HepG2 (cell line): ENCODE data around the gene RABGAP1L. TPM values are rescaled to one million over a fixed set of nuclear protein-coding genes. Genes with fewer than 3 reads are reported as not detected.
A peak's percentile ranks its signal among the peaks of the same experiment; 100 is the strongest.

ENCODE experiments used
- ELF3 ChIP-seq: IDR thresholded peaks from 2 replicates; pipeline ENCODE4 v1.6.1; 2016; ENCODE audit warnings: missing genetic modification reagents, missing compliant biosample characterization
- GPN1 ChIP-seq: sonication (generic); formaldehyde crosslinking; IDR thresholded peaks from 2 replicates; pipeline ENCODE4 v1.5.1; 2020; ENCODE audit warnings: missing genetic modification reagents, borderline replicate concordance
- KDM4B ChIP-seq: sonication (generic); formaldehyde crosslinking; IDR thresholded peaks from 2 replicates; pipeline ENCODE4 v1.4.0; 2020; ENCODE audit warnings: missing genetic modification reagents
- MEF2D ChIP-seq: sonication (generic); formaldehyde crosslinking; IDR thresholded peaks from 2 replicates; pipeline ENCODE4 v1.5.1; 2020; ENCODE audit warnings: mild to moderate bottlenecking, missing genetic modification reagents
- MTA3 ChIP-seq: sonication (generic); formaldehyde crosslinking; IDR thresholded peaks from 2 replicates; pipeline ENCODE4 v1.4.0; 2020; ENCODE audit warnings: missing genetic modification reagents
- RXRB ChIP-seq: IDR thresholded peaks from 2 replicates; pipeline ENCODE4 v1.6.1; 2016; ENCODE audit warnings: borderline replicate concordance, missing genetic modification reagents, missing compliant biosample characterization
- SOX6 ChIP-seq, 2 experiments: fragments of 450-650 bp in 1 of 2; sonication (generic) in 1 of 2; formaldehyde crosslinking in 1 of 2; IDR thresholded peaks; 2 replicates each; pipeline versions ENCODE4 v1.4.0 to v1.6.1; 2017 to 2020; ENCODE audit warnings: antibody characterized with exemption in 1 of 2, mild to moderate bottlenecking in 1 of 2, missing genetic modification reagents in 1 of 2
- SP2 ChIP-seq: sonication (generic); formaldehyde crosslinking; IDR thresholded peaks from 2 replicates; pipeline ENCODE4 v1.5.1; 2020; ENCODE audit warnings: mild to moderate bottlenecking, missing genetic modification reagents
- STAG1 ChIP-seq: sonication (generic); formaldehyde crosslinking; IDR thresholded peaks from 2 replicates; pipeline ENCODE4 v1.4.0; 2020; ENCODE audit warnings: missing genetic modification reagents
- TCF12 ChIP-seq, 2 experiments: fragments of 450-650 bp in 1 of 2; sonication (generic) in 1 of 2; formaldehyde crosslinking in 1 of 2; IDR thresholded peaks; 2 replicates each; pipeline versions ENCODE4 v1.6.1 to v1.8.0; 2017 to 2022; ENCODE audit warnings: antibody characterized with exemption in 1 of 2, mild to moderate bottlenecking in 1 of 2, missing genetic modification reagents in 1 of 2, moderate library complexity in 1 of 2
- THYN1 ChIP-seq: sonication (generic); formaldehyde crosslinking; IDR thresholded peaks from 2 replicates; pipeline ENCODE4 v1.8.1; 2023; ENCODE audit warnings: low read depth, mild to moderate bottlenecking, moderate library complexity, missing genetic modification reagents, borderline replicate concordance
- ZFP36L2 ChIP-seq: sonication (generic); formaldehyde crosslinking; IDR thresholded peaks from 2 replicates; pipeline ENCODE4 v1.4.0; 2020; ENCODE audit warnings: missing genetic modification reagents
- ZGPAT ChIP-seq: IDR thresholded peaks from 2 replicates; pipeline ENCODE4 v1.6.1; 2016; ENCODE audit warnings: mild to moderate bottlenecking
- ZNF136 ChIP-seq: sonication (generic); formaldehyde crosslinking; IDR thresholded peaks from 2 replicates; pipeline ENCODE4 v1.8.1; 2022; ENCODE audit warnings: low read depth, mild to moderate bottlenecking, moderate library complexity, missing genetic modification reagents
- ZNF34 ChIP-seq: sonication (generic); formaldehyde crosslinking; IDR thresholded peaks from 2 replicates; pipeline ENCODE4 v1.4.0; 2020; ENCODE audit warnings: mild to moderate bottlenecking, missing genetic modification reagents, borderline replicate concordance
- ZNF598 ChIP-seq: sonication (generic); formaldehyde crosslinking; IDR thresholded peaks from 2 replicates; pipeline ENCODE4 v1.5.1; 2020; ENCODE audit warnings: mild to moderate bottlenecking, missing genetic modification reagents, borderline replicate concordance
- ZNF782 ChIP-seq: sonication (generic); formaldehyde crosslinking; IDR thresholded peaks from 2 replicates; pipeline ENCODE4 v1.4.0; 2020; ENCODE audit warnings: missing genetic modification reagents, mild to moderate bottlenecking, borderline replicate concordance
- ZNF879 ChIP-seq: sonication (generic); formaldehyde crosslinking; IDR thresholded peaks from 2 replicates; pipeline ENCODE4 v1.8.1; 2023; ENCODE audit warnings: missing genetic modification reagents
- polyA plus RNA-seq, 8 experiments: library from polyadenylated mRNA; depleted of rRNA in 3 of 8; stranded (reverse) in 7 of 8; unstranded in 1 of 8; fragments of >200 nt; fragmentation: Illumina TruSeq in 4 of 8; extraction: Trizol in 4 of 8; gene quantifications; 2 replicates each; pipeline versions ENCODE4 v1.2.1 to v1.2.3, GENCODE V29; 2011 to 2016; ENCODE audit warnings: low read depth in 4 of 8, missing spikeins in 1 of 8, mixed read lengths in 1 of 8; ENCODE audit not compliant: insufficient read depth in 1 of 8
- total RNA-seq, 5 experiments: library from RNA; depleted of rRNA; stranded (reverse); fragments of >200 nt; fragmentation: Illumina TruSeq; extraction: Trizol; gene quantifications; 2 replicates each; pipeline ENCODE4 v1.2.3, GENCODE V29; 2016; ENCODE audit warnings: low read depth in 1 of 5
- TF ChIP-seq, protein P1 (sequence below): sonication (generic); formaldehyde crosslinking; IDR thresholded peaks from 2 replicates; pipeline ENCODE4 v1.4.0; 2020; ENCODE audit warnings: mild to moderate bottlenecking, missing genetic modification reagents
- TF ChIP-seq, protein P2 (sequence below): sonication (generic); formaldehyde crosslinking; IDR thresholded peaks from 2 replicates; pipeline ENCODE4 v1.5.0; 2020; ENCODE audit warnings: missing genetic modification reagents, mild to moderate bottlenecking, borderline replicate concordance

RABGAP1L gene
- total and polyA plus RNA-seq, 2 of the 13 experiments (the other 11 are each of a cell fraction or from before 2014, with no cell fraction given), result 7.9 to 22.6 TPM

DNA sequence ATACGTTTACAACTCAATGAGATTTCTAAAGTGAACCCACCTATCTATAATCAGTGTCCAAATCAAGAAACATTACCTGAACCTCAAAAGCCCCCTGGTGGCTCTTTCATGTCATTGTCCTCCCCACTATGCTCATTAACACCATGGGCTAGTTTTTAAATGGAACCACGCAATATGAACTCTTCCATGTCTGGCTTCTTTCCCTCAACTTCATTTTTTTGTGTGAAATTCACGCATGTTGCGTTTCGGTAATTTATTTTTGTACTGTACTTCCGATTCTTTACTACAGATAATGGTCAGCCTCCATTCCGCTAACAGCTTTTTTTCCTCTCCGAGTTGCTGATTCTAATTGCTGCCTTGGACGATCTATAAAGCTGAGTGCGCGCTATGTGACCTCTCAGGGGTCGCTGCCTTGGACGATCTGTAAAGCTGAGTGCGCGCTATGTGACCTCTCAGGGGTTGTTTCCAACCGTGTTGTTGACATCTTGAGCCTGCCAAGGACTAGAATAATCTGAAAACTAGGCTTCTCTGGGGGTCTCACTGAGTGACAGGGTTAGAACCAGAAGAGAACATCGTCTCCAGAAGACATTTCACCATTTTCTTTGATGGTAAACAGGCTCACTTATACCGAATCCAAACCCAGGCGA lies 839.4 kb downstream of the RABGAP1L start (continued):
- TF ChIP-seq SP2 (no peak), ZNF136 (no peak), ZNF879 (CRISPR knock-in tag) (no peak), ZNF34 (CRISPR knock-in tag) (peak; percentile 12; the same call in 1 of the 2 replicates), ZGPAT (CRISPR knock-in tag) (peak; percentile 75; the same call in 1 of the 2 replicates), MTA3 (no peak), GPN1 (CRISPR knock-in tag) (no peak), MEF2D (CRISPR knock-in tag) (no peak), TCF12 (IDR thresholded peaks at IDR 0.05) (no peak), TCF12 (CRISPR knock-in tag; IDR thresholded peaks at IDR 0.05) (no peak), ZNF782 (CRISPR knock-in tag) (no peak), ZFP36L2 (CRISPR knock-in tag) (no peak), KDM4B (no peak), SOX6 (IDR thresholded peaks at IDR 0.05) (no peak), SOX6 (CRISPR knock-in tag; IDR thresholded peaks at IDR 0.05) (no peak), STAG1 (peak; percentile 66), ELF3 (no peak), THYN1 (CRISPR knock-in tag) (no peak), ZNF598 (CRISPR knock-in tag) (0 out of 2 replicates have a peak, but pooled peaks have one; percentile 26), RXRB (CRISPR knock-in tag) (no peak)
- TF ChIP-seq, protein P1, sequence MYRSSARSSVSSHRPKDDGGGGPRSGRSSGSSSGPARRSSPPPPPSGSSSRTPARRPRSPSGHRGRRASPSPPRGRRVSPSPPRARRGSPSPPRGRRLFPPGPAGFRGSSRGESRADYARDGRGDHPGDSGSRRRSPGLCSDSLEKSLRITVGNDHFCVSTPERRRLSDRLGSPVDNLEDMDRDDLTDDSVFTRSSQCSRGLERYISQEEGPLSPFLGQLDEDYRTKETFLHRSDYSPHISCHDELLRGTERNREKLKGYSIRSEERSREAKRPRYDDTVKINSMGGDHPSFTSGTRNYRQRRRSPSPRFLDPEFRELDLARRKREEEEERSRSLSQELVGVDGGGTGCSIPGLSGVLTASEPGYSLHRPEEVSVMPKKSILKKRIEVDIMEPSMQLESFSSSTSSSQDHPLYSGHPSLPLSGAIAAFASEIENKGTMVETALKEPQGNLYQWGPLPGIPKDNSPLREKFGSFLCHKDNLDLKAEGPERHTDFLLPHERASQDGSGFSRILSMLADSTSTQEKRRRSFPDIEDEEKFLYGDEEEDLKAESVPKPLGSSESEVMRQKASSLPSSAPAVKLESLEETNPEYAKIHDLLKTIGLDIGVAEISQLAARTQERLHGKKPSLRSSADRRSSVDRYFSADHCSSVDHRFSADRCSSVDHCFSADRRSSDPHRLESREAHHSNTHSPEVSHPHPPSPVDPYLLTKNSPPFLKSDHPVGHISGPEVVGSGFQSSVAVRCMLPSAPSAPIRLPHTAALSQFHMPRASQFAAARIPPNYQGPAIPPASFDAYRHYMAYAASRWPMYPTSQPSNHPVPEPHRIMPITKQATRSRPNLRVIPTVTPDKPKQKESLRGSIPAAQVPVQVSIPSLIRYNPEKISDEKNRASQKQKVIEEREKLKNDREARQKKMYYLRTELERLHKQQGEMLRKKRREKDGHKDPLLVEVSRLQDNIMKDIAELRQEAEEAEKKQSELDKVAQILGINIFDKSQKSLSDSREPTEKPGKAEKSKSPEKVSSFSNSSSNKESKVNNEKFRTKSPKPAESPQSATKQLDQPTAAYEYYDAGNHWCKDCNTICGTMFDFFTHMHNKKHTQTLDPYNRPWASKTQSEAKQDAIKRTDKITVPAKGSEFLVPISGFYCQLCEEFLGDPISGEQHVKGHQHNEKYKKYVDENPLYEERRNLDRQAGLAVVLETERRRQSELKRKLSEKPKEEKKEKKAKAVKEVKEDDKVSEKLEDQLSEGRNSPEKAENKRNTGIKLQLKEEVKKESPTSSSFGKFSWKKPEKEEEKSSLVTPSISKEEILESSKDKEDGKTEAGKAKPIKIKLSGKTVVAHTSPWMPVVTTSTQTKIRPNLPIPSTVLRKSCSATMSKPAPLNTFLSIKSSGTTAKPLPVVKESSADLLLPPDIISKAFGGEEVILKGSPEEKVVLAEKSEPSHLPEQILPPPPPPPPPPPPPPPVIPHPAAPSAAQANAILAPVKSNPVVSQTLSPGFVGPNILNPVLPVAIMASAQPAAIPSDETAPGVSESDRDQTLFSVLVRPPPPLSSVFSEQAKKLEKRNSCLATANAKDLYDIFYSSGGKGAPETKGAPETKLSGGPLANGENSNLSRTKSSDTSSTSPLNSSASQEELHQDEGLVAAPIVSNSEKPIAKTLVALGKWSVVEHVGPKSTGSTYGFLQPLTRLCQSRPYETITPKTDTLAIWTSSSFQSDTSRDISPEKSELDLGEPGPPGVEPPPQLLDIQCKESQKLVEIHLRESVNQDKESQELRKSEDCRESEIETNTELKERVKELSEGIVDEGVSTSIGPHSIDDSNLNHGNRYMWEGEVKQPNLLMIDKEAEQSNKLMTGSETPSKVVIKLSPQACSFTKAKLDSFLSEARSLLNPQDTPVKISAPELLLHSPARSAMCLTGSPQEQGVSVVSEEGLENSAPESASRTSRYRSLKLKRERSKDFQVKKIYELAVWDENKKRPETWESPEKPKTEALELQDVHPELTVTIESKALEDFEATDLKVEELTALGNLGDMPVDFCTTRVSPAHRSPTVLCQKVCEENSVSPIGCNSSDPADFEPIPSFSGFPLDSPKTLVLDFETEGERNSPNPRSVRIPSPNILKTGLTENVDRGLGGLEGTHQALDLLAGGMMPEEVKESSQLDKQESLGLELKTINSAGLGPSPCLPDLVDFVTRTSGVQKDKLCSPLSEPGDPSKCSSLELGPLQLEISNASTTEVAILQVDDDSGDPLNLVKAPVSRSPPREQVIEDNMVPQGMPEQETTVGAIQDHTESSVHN (CRISPR knock-in tag), result no peak
- TF ChIP-seq, protein P2, sequence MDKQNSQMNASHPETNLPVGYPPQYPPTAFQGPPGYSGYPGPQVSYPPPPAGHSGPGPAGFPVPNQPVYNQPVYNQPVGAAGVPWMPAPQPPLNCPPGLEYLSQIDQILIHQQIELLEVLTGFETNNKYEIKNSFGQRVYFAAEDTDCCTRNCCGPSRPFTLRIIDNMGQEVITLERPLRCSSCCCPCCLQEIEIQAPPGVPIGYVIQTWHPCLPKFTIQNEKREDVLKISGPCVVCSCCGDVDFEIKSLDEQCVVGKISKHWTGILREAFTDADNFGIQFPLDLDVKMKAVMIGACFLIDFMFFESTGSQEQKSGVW (CRISPR knock-in tag), result no peak
